ENCODE data around the gene SBF1.
"Not testable (repeated sequence)": the region's sequence is repeated elsewhere in the genome, so short reads cannot be mapped to it uniquely, and the experiment has no call there.

SBF1 gene

DNA sequence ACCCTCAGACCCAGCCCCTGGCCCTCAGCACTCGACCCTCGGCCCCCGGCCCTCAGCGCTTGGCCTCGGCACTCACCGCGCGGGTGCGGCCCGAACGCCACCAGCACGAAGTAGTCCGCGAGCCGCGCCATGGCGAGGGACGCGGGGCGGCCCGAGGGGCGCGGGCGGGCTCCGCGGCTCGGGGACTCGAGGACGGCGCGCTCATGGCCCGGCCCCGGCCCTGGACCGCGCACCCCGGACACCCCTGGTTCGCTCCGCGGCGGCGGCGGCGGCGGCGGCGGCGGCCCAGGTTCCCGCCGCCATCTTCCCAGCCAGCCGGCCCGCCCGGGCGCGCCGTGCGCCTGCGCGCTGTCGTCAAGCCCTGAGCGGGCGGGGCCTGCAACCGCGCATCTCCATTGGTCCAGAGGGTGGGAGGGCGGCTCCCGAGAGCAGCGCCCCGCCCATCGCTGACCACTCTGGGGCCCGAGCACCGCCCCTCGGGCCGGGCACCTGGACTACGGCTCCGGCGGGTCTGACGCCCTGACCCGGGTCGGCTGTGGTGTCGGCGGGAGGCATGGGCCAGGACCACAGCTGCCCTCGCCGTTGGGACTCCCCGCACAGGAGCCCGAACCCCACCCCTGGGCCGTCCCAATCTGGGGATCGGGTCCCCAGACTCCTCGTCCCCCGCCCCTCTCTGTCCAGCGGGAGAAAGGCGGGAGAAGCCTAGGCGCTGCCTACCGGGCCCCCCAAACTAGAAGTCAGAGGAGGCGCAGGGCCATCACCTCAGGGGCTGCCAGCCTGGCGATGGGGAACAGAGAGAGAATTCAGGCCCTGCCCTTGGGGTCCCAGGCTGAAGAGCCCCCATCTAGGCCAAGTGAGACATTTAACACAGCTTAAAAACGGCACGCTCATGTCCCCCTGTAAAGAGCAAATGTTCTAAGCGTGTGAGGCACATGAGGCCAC lies at the start of gene SBF1:
SBF1 (minus strand) TSS at position 326 of the 942 bp plus-strand sequence; CDS start at position 131, 195 bp downstream.
- DNase-seq (ENCODE audit: low read depth, low spot score), result peak; percentile 82

GRCh38 chr22:50523806-50524675 lies 49.2 kb upstream of the SBF1 start:
- no peak for DNase-seq (ENCODE audit: low read depth, low spot score)

GRCh38 chr22:50523458-50523805 lies 48.6 kb upstream of the SBF1 start:
- DNase-seq (ENCODE audit: low read depth, low spot score), result no peak

DNA sequence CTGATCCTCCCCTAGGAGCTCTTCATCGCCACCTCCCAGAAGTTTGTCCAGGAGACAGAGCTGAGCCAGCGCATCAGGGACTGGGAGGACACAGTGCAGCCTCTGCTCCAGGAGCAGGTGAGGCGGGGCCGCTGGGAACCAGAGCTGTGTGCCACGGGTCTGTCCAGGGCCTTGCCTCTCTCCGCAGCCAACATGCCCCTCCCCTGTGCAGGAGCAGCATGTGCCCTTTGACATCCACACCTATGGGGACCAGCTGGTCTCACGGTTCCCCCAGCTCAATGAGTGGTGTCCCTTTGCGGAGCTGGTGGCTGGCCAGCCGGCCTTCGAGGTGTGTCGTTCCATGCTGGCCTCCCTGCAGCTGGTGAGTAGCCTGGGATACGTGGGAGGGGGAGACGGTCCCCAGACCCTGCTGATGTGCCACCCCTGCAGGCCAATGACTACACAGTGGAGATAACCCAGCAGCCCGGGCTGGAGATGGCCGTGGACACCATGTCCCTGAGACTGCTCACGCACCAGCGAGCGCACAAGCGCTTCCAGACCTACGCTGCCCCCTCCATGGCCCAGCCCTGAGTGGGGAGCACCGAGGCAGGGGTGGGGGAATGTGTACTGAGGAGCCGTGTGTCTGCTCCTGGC lies 48.1 kb upstream of the SBF1 start:
- DNase-seq (ENCODE audit: low read depth, low spot score), result no peak

DNA sequence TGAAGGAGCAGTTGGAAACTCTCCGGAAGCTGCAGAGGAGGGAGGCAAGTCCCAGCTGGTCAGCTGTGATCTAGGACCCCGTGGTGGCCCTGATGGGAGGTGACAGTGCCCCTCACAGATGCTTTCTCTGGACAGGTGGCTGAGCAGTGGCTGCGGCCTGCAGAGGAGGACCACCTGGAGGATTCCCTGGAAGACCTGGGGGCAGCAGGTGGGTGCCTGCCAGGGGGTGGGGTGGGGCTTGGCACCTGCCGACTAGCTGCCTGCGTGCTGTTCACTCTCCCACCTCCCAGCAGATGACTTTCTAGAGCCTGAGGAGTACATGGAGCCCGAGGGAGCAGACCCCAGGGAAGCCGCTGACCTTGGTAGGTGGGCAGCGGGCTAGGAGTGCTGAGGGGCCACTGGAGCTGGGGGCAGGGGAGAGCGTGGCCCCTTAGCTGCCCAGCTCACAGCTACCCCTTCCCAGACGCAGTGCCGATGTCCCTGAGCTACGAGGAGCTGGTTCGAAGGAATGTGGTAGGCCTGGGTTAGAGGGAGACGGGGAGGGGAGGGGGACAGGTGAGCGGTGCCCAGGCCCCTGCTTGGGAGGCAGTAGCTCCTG lies 47.5 kb upstream of the SBF1 start:
- no peak for DNase-seq (ENCODE audit: low read depth, low spot score)

GRCh38 chr22:50521710-50522109 lies 46.9 kb upstream of the SBF1 start:
- DNase-seq (ENCODE audit: low read depth, low spot score), result no peak

GRCh38 chr22:50520826-50521453 lies 46.1 kb upstream of the SBF1 start:
- DNase-seq (ENCODE audit: low read depth, low spot score), result no peak

DNA sequence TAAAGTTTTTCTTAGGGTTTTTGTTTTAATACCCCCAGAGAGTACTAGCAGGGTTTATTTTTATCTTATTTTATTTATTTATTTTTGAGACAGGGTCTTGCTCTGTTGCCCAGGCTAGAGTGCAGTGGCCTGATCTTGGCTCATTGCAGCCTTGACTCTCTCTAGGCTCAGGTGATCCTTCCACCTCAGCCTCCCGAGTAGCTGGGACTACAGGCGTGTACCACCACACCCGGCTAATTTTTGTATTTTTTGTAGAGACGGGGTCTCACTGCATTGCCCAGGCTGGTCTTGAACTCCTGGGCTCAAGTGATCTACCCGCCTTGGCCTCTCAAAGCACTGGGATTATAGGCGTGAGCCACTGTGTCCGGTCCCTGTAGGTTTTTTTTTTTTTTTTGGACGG lies 45.3 kb upstream of the SBF1 start:
- not testable (repeated sequence) for DNase-seq (ENCODE audit: low read depth, low spot score)

GRCh38 chr22:50519151-50519550 lies 44.3 kb upstream of the SBF1 start:
- no peak for DNase-seq (ENCODE audit: low read depth, low spot score)

DNA sequence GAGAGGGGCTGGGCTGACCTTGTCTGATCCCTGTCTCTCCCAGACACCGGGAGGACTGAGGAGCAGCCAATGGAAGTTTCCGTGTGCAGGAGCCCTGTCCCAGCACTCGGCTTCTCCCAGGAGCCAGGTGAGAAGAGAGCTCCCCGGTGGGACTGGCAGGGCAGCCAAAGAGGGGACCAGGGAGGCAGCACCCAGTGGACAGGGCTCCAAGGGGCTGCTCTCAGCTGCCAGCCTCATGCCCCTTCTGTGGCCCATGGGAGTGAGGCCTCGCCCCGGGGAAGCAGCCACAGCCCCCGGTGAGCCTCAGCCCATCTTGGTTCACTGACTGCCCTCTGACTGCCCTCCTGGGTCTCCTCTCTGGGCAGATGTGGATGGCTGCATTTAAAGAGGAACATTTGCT lies 43.8 kb upstream of the SBF1 start:
- no peak for DNase-seq (ENCODE audit: low read depth, low spot score)

DNA sequence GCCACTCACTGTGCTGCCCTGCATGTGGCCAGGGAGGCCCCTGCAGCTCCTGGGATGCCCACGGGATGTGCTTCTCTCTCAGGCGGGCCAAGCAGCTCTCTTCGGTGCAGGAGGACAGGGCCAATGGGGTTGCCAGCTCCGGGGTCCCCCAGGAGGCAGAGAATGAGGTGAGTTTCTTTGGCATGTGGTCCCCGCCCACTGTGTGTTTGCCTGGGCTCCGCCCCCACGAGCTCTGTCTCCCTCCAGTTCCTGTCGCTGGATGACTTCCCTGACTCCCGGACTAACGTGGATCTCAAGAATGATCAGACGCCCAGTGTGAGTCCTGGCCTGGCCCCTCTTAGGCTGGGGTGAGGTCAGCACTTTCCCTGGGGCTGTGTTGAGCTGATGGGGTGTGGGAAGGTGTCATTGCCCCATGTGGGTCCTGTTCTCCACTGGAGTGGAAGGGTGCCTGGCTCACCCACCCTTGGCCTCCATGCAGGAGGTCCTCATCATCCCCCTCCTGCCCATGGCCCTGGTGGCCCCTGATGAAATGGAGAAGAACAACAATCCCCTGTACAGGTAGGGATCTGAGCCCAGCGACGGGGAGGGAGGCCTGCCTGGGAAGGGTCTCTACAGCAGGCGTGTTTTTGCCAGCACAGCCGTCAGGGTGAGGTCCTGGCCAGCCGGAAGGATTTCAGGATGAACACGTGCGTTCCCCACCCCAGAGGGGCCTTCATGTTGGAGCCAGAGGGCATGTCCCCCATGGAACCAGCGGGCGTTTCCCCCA lies 42.8 kb upstream of the SBF1 start:
- DNase-seq (ENCODE audit: low read depth, low spot score), result no peak

GRCh38 chr22:50516891-50517290 lies 42.1 kb upstream of the SBF1 start:
- DNase-seq (ENCODE audit: low read depth, low spot score), result no peak

- DNase-seq (ENCODE audit: low read depth, low spot score), result no peak
These were observed 41.2 kb upstream of the SBF1 start for GRCh38 chr22:50516068-50516467.

DNA sequence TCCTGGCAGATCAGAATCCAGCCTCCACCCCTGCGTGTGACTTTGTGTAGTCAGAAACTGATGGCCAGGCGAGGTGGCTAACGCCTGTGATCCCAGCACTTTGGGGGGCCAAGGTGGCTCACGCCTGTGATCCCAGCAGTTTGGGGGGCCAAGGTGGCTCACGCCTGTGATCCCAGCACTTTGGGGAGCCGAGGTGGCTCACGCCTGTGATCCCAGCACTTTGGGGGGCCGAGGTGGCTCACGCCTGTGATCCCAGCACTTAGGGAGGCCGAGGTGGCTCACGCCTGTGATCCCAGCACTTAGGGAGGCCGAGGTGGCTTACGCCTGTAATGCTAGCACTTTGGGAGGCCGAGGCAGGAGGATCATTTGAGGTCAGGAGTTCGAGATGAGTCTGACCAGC lies 38.3 kb upstream of the SBF1 start:
- no peak for DNase-seq (ENCODE audit: low read depth, low spot score)

GRCh38 chr22:50508897-50509296 lies 34.1 kb upstream of the SBF1 start:
- DNase-seq (ENCODE audit: low read depth, low spot score), result no peak

GRCh38 chr22:50507991-50508884 lies 33.4 kb upstream of the SBF1 start, which contains the start of gene NCAPH2:
Gene NCAPH2 (plus strand): TSS chr22:50508224. CDS start chr22:50508338, 114 bp downstream.
- peak; percentile 98 for DNase-seq (ENCODE audit: low read depth, low spot score)

DNA sequence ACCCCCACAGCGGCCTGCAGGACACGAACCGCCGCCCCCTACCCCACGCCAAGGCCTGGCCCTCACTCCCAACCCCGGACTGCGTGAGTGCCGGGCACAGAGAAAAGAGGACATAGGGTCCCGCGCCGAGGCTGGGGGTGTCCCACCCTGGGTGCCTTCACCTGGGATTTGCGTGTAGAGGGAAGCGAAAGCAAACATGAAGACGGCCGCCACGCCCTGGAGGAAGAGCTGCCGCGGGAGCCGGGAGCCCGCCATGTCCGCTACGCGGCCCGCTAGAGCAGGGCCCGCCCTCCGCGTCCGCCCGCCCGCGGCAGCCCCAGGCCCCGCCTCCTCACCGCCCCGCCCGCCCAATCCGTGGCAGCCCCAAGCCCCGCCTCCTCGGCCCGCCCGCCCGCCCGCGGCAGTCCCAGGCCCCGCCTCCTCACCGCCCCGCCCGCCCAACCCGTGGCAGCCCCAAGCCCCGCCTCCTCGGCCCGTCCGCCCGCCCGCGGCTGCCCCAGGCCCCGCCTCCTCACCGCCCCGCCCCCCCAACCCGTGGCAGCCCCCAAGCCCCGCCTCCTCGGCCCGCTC lies 32.7 kb upstream of the SBF1 start, which contains the start of gene LMF2:
LMF2 (minus strand) TSS at position 282 of the 570 bp plus-strand sequence; CDS start at position 255, 27 bp downstream.
- DNase-seq (ENCODE audit: low read depth, low spot score), result peak; percentile 81

- no peak for DNase-seq (ENCODE audit: low read depth, low spot score)
These were observed 32.0 kb upstream of the SBF1 start for GRCh38 chr22:50506611-50507420.
